NCI-H446 (cell line): ENCODE results near the gene RAB31.

Experiments
- DNase-seq, 2 experiments: peaks; one replicate each; lab custom pipeline; 2025; lab: John Stamatoyannopoulos, UW

RAB31 gene

DNA sequence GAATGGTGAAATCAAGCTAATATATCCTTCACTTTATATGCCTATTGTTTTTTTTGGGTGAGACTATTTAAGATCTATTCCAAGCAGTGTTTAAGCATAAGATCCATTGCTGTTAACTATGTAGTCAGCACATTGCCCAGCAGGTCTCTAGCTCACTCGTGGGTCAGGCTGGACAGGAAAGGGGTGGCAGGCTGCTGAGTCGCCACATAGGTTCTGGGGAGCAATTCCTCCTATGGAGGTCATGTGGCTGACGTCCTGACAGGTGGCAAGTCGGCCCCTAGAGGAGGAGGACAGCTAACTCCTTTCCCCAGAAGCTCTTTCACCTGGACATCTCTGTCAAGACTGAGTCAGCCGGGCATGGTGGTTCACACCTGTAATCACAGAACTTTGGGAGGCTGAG, 13.9 kb upstream of the RAB31 start:
- DNase-seq, result no peak

DNA sequence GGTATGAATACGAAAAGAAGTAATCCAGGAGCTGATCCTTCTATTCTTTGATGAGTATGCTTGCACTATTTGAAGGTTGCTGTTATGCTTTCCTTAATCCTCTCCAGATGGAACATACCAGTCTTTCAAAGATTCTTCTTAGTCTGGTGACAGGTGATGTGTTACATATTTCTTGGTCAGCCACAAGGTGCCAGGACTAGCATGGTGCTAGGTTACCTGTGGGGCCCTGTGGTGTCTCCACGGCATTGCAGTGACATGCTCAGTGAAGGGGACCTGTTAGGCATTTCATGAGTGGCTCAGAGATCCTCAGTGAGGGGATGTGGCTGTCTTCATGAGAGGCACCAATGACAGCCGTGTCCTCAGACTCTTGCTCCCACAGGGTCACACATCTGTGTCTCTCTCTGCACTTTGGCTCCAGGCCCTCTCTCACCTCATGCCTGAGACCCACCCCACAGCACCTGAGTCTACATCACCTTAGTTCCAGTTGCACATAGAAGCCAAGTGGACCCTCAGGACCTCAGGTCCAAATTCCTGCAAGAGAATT, 13.1 kb upstream of the RAB31 start:
- no peak for DNase-seq

DNA sequence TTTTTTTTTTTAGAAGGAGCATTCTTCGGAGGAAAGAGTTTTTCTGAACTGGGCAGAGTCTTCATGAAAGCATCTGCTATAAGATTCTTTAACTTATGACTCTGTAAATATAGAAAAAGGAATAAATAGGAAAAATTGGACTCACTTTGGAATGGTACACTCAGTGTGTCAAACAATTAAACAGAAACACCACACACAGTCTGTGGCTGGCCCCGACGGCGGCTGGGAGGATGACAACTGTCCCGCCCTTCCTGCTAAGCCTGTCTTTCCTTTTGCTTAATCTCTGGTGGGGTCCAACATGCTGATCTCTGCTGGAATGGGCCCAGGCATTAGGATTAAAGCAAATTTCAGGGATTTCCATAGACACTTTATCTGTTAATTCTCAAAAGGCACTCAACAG, 12.5 kb upstream of the RAB31 start:
- DNase-seq, result no peak

DNA sequence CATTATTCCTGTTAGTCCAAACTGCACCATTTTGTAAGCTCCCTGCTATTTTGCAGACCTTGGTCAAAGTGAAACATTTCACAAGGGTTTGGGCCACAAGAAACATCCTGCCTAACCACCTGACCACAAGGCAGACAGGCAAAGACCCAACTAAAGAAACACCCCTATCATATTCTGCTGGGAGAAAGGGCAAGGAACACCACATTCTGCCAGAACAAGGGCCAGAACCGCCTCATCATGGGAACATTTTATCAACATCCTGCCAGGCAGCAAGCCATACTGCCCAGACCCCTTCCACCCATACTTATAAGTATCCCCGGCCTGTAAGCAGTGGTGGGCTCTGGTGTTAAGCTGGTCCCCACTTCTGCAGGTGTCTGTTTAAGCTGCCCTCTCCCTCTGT, 12.0 kb upstream of the RAB31 start:
- no peak for DNase-seq

DNA sequence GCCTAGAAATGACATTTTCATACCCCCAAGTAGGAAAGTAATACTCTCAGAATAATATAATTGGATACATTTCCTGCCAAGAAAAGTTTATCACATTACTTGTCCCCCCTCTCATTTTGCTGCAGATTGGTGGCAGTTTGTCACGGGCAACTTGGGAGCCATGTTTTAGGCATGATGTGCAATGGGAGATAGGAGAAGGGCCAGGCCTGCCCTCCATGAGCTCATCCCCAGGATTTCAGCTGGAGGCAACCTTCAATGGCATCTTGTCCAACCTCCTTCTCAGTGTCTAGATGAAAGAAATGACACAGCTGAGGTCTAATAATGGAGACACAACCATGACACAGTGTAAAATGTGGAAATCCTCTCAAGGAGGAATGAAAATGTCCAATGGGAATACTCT, 11.4 kb upstream of the RAB31 start:
- DNase-seq, result no peak

DNA sequence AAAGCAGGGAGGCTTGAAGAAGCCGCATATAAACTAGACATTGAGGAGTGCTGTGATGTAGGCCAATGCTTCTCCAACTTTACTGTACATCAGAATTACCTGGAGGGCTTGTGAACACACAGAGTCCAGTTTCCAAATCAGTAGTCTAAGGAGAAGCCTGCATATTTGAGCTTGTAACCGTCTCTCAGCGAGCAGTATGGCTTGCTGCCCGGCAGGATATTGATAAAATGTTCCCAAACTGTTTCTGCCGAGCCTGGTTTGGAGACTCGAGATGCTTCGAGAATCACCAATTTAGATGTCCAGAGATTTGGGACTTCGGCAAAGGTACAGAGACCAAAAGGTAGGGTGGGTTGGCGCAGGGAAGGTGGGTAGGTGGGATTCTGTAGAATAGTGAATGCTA, 11.0 kb upstream of the RAB31 start:
- DNase-seq, result no peak

DNA sequence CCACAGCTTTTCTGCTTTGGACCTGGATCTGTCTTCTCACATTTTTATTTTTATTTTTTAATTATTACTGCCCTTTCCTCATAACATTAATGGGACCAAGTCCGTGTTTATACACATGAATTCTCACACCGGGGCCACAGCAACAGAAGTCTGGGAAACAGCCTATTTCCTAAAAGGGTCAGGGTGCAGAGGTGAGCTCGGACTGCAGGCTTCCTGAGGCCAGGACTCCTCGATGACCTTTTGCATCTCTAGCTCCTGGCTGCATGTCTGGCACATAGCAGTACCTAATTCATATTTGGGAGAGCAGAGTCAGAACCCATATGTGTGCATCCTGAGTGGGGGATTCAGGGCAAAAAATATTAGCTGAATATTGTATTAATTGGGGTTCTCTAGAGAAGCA, 9.6 kb upstream of the RAB31 start:
- no peak for DNase-seq

DNA sequence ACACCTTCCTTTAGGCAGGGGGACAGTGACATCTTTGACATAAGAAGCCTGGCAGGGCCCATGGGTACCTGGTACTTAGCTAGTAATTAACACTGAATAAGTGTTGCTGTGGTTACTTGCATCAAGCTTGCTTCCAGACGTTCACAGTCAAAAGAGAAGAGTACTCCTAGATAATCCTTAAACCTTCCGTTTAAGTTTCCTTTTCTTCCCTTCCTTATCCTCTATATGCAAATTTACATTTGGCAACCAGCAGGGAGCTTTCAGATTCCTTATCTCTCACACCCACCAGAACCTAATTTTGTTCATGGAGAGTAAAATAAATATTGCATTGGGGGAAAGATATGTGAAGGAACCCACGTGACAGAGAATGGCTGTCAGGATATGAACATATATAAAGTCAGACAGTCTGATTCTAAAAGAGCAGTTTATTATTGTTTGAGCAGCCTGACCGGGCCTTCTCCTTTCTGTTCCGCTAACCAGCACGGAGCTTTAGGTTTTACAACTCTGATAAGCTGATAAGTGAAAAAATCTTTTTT, 7.8 kb upstream of the RAB31 start:
- no peak for DNase-seq

DNA sequence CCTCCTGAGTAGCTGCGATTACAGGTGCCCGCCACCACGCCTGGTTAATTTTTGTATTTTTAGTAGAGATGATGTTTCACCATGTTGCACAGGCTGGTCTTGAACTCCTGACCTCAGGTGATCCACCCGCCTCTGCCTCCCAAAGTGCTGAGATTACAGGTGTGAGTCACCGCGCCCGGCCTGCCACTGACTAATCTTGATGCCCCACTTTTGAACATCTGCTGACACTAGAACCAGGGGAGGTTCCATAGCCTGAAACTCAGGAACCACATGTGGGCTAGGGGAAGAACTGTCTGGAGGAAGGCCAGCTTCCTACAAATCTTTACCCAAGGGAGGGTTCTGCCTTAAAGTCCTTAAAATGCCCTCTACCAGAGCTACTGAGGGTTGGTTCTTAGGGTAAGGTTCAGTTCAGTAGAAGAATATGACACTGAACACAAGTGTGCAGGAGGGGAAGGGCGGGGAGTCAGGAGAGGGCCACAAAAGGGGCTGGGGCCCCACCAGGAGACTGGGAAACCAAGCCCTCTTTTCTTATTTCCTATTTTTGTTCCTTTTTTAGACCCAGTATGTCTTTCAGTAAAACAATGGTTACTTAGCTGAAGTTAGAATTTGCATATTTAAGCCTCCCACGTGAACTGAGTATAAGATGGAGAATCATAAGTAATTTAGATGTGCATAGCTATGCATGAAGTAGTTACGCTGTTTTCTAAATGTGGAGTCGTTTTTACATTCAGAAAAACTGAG, 6.3 kb upstream of the RAB31 start:
- DNase-seq, result no peak

DNA sequence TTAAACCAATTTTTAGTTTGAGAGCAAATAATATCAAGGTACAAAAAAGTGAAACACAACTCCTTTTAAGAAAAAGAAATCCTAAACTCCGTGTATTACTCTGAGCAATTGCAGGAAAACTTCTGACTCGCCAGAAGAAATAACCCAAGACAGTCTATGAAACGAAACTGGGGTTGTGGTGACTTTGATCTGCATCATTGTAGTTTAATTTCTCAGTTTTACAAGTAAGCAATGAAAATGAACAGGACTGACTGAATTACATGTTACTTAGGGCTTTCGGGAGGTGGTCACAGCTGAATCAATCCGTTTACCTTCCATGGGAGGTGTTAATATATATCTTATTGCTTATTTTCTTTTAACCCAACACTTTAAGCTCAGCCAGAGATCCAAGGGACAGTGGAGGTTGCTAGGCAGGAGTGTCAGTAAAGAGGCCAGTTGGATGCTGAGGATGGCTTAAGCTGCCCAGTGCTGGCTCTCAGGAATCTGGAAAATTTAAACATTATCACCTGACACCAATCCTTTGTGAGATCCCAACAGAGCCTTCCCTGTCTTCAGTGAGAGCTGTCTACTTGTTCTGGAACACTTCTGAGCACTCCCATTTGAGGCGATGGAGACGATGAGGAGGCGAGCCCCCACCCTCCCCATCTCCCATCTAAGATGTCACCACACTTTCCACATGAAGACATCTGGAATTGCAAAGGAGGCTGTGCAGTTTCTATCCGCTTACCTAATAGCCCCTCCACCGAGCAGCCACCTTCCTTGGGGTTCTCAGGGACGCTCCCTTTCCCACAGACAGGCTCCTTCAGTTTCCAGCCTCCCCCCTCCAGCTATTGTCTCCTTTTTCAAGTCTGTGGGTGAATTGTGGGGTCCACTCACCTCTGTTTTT, 3.6 kb upstream of the RAB31 start:
- DNase-seq, result no peak

DNA sequence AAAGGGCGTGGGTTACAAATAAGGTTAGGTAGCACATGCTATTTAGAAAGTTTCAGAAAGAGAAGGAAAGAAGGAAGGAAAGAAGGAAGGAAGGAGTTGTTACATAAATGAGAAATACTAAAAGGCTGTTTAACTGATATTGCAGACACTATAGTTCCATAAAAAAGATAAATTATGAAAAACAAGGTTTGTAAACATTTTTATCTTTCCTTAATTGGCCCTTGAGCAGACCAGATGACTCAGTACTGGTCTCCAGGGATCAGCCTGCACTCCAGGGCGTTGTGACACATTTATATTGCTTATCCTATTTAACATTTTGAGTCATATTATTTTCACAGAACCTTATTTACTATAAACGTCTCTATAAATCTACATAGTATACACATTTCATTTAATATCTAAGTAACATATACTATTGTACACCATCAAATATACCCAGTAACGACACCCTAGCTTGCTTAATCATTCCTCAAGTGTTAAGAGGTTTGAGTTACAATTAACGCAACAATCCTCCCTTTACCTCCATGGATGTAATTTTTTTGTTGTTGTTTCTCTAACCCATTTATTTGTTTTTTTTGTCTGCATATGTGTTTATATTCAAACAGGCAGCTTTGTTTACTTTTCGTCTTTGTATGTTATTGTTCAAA, 2.8 kb upstream of the RAB31 start:
- no peak for DNase-seq

DNA sequence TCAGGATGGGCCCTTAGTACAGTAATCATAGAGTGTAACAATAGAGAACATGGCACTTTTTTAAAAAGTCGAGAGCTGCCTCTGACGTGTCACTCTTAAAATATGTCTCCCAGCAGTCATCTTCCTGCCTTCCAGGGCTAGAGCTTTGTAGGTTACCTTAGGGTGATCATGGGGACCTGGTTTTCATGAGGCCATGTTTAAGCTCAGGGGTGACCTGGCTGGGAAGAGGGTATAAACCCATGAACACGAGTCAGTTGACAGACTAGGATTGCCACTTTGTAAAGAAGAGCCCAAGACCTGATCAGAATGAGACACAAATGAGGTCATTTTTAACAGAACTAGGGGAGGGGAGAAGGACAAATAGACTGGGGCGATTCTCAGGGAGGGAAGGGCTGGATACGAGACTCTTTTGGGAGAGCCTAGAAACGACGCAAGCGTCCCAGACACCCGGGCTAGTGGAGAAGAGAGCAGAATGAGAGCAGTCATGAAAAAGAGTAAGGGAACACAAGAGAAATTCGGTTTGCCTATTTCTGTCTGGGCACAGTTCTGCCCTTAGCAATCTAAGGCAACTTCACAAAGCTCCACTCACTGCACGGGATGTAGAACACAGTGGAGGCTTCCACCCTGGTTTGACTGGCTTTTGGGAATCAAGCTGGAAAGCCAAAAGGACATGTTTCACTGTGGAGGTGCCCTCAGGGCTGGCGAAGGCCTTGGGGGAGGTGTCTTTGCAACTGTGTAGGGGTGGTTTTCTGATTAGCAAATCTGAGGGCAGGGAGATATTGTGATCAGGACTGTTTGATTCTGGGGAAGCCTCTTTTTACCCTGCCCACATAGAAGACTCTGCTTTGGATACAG, 1.8 kb upstream of the RAB31 start:
- DNase-seq, result no peak

DNA sequence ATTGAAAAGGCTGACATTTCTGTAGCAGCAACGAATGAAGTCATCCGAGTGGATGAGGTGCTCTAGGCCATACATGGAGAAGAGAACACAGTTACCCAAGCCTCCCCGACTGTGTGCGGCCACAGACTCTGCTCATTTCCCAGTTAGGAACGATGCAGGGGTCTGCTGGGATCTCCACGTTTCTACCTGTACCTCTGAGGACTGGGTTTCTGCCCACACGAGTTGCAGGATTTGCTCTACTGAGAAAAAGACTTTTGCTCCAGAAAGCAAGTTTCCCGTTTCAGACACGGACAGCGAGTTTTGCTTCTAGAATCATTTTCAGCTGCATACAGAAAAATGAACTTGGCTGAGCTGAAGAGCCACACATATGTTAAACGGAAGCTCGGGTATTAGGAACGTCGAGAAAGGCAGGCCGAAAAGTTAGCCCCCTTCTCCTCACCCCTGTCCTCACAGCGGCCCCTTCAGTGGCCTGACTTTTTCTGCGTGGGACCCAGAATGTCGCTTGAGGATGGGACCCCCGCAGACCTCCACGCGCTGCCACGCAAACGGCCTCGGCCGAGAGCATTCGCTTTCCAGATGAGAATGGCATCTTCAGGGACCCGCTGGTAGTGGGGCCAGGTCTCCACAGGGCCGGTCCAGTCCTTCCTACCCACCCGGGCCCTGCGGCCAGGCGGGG, 582 bp upstream of the RAB31 start:
- no peak for DNase-seq

DNA sequence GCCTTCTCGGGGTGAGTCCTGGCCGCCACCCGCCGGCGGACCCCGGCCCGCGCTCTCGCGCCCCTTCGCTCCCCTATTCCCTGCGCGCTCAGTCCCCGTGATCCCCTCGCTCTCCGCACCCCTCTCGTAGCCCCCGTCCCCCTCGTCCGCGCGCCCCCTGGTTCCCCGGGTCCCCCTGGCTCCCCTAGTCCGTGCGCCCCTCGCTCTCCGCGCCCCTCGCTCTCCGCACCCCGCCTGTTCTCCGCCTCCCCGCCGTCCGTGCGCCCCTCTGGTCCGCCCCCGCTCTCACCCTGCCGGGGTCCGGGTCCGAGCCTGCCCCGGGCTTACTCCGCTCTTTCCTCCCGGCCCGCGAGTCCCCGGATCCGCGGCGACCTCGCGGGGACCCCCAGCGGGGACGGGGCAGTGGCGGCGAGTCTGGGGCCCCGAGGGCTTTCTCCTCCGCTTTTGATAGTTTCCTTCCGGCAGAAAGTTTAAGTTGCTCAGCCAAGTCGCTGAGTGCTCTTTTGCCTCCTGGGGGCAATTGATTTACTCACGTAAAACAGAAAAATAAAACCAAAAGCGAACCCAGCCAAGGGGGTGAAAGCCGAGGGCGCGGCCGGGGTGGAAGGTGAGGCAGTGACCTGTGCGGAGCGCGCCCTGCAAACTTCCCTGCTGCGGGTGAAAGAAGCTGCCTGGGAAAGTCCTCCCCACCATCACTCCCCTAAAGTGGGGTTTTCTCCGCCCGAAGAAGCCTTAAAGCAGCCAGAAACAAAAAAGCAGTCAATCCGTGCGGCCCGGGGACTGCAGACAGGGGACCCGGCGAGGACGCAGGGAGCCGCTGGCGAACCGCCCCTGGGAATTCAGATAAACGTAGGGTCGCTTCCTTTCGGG, 568 bp downstream of the RAB31 start:
- DNase-seq, result no peak

DNA sequence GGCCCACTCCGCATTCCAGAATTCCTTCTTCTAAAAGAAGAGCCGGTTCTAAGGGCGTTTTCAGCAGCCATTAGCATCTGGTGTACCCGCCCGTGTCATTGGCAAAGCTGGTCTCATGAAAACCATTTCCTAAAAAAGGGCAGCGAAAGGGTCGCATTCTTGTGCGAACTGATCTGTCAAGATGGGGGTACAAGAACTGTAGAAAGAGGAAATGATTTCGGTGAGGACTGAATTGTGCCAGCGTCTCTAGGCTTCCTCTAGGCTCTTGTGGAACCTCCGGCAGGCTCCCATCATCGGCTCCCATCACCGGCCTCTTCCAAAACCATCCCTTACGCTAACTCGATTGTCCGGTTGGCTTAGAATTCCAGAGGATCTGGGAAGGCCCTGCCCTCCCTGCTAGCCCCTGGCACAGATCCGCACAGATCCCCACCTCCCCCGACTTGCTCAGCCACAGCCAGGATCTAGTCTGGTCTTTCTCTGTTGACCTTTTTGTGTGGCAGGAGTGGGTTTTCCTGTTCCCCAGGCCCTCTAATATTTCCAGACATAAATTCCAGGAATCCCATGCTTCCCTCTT, 1.3 kb downstream of the RAB31 start:
- no peak for DNase-seq

DNA sequence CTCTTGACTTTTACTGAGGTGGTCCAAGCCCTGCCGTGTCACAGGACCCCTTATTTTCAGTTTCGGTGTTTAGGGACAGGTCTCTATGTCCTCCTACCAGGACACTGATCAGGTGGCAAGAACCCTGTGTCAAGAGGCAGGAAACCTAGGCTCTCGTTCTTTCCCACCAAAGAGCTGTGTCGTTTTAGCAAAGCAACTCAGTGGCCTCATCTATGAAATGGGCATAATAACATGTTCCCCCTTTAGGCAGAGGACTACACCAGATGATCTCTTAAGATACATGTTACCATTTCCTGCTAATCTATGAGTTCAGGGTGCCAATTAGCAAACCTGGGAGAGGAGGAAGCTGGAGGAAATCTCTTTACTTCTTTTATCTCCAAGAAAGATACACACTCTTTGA, 1.9 kb downstream of the RAB31 start:
- no peak for DNase-seq

DNA sequence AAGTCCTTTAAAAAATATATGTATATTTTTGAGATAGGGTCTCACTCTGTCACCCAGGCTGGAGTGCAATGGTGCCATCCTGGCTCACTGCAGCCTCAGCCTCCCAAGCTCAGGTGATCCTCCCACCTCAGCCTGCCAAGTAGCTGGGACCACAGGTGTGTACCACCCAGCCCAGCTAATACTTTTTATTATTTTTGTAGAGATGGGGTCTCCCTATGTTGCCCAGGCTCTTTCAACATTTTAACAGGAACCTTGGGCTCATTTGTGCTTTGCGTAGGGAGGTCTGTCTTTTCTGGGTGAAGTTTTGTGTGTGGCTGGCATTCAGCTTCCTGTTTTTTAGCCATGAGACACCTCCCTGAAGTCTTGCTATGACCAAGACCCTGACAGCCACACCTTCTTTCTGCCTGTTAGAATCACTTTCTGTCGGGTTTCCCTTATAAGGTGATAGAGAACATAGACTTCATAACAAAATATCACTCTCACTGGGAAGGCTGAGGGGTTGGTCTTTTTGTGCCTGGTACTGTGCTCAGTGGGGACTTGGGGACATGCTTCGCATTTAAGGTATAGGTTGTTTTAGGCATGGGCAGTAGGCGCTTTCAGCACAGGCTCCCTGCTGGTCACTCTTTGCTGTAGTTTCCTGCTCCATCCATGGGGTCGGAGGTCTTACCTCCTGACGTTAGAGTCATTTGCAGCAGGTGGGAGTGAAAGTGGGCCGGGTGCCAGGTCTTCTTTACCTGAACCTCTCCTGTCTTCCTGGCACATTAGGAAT, 3.4 kb downstream of the RAB31 start:
- DNase-seq, result no peak

DNA sequence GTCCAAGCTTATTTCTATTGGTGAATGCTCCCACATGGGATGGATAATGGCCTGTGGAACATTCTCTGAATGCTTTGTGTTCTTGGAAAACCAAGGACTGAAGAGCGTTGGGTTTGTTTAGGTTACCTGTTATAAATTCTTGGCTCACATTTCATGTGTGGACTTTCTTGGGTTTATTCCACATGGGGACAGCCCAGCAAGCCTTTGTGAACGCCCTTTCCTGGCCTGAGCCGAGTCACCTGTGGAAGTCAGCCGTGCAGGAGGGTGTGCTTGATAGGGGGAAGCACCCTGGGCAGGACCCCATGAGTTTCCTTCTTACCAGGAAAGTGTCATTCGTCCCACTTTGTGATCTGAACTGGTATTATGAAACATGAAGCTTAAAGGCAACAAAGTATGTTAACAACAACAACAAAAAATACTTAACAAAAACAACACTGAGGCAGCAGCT, 4.1 kb downstream of the RAB31 start:
- DNase-seq, result no peak

DNA sequence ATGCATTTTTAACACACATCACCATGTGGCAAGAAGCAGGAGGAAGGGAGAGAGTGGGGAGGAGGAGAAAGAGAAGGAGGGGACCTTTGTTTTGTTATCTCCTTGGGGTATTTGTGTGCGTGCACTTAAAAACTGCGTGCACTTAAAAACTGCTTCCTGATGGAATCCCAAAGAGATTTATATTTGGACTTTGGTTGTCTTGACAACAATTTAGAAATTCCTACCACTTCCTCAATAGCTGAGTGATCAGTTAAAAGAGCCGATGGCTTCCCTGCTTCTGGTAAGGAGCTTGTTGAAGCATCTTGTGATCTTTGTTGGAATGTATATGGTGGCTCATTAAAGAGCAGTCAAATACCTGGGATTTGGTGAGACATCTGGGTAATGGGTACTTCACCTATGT, 4.5 kb downstream of the RAB31 start:
- no peak for DNase-seq
